H9 (cell line): ENCODE results near the gene ADAMTS15. TPM values are rescaled to one million over a fixed set of nuclear protein-coding genes. Genes with fewer than 3 reads are reported as not detected.

ENCODE experiments used
- DNase-seq: peaks from one replicate; pipeline ENCODE4 v3.0.0-alpha.2; 2017
- H2AFZ ChIP-seq: one replicate; pipeline ENCODE4 v1.6.1; 2013; ENCODE audit warnings: mild to moderate bottlenecking, low read length, control low read depth, moderate library complexity
- H2AK5ac ChIP-seq: 2 replicates; pipeline ENCODE4 v1.6.1; 2013; ENCODE audit warnings: low read length, control low read depth, mixed read lengths; ENCODE audit not compliant: insufficient read length
- H2BK120ac ChIP-seq: one replicate; pipeline ENCODE4 v1.6.1; 2013; ENCODE audit warnings: low read depth, mild to moderate bottlenecking, low read length, control low read depth, inconsistent platforms; ENCODE audit not compliant: poor library complexity, severe bottlenecking
- H2BK12ac ChIP-seq: 2 replicates; pipeline ENCODE4 v1.6.1; 2013; ENCODE audit warnings: low read length, control low read depth, mixed read lengths, low read depth; ENCODE audit not compliant: insufficient read length
- H2BK15ac ChIP-seq: 2 replicates; pipeline ENCODE4 v1.6.1; 2013; ENCODE audit warnings: low read depth, low read length, control low read depth
- H2BK20ac ChIP-seq: one replicate; pipeline ENCODE4 v1.6.1; 2013; ENCODE audit warnings: low read depth, mild to moderate bottlenecking, low read length, control low read depth, inconsistent platforms; ENCODE audit not compliant: poor library complexity, severe bottlenecking
- H2BK5ac ChIP-seq: 2 replicates; pipeline ENCODE4 v1.6.1; 2013; ENCODE audit warnings: low read length, control low read depth, mixed read lengths; ENCODE audit not compliant: insufficient read length
- H3K14ac ChIP-seq: 2 replicates; pipeline ENCODE4 v1.6.1; 2013; ENCODE audit warnings: low read length, control low read depth; ENCODE audit not compliant: insufficient read depth
- H3K18ac ChIP-seq: 2 replicates; pipeline ENCODE4 v1.6.1; 2013; ENCODE audit warnings: low read depth, mild to moderate bottlenecking, mixed read lengths, low read length, control low read depth; ENCODE audit not compliant: insufficient read length
- H3K23ac ChIP-seq: 2 replicates; pipeline ENCODE4 v1.6.1; 2013; ENCODE audit warnings: low read length, control low read depth, mixed read lengths, low read depth; ENCODE audit not compliant: insufficient read length
- H3K23me2 ChIP-seq: 2 replicates; pipeline ENCODE4 v1.6.1; 2013; ENCODE audit warnings: low read depth, mild to moderate bottlenecking, mixed read lengths, low read length, control low read depth; ENCODE audit not compliant: insufficient read length, poor library complexity, severe bottlenecking
- H3K27ac ChIP-seq: 2 replicates; pipeline ENCODE4 v1.5.1; 2013; ENCODE audit warnings: low read length, control low read depth, mixed read lengths, low read depth; ENCODE audit not compliant: insufficient read length
- H3K27me3 ChIP-seq: 2 replicates; pipeline ENCODE4 v1.6.1; 2013; ENCODE audit warnings: low read length, control low read depth, inconsistent platforms; ENCODE audit not compliant: insufficient read depth
- H3K4ac ChIP-seq: 2 replicates; pipeline ENCODE4 v1.6.1; 2013; ENCODE audit warnings: low read depth, mild to moderate bottlenecking, control low read depth, inconsistent platforms, low read length, moderate library complexity
- H3K4me1 ChIP-seq: 2 replicates; pipeline ENCODE4 v1.6.1; 2013; ENCODE audit warnings: low read length, control low read depth, inconsistent platforms; ENCODE audit not compliant: insufficient read depth
- H3K4me2 ChIP-seq: 2 replicates; pipeline ENCODE4 v1.6.1; 2013; ENCODE audit warnings: low read length, control low read depth, mixed read lengths; ENCODE audit not compliant: insufficient read length, insufficient read depth
- H3K56ac ChIP-seq: 2 replicates; pipeline ENCODE4 v1.6.1; 2013; ENCODE audit warnings: low read depth, mild to moderate bottlenecking, mixed read lengths, low read length, control low read depth; ENCODE audit not compliant: insufficient read length
- H3K79me1 ChIP-seq: 2 replicates; pipeline ENCODE4 v1.6.1; 2013; ENCODE audit warnings: low read depth, mild to moderate bottlenecking, moderate library complexity, low read length, control low read depth, inconsistent platforms; ENCODE audit not compliant: insufficient read depth, poor library complexity, severe bottlenecking
- H3K79me2 ChIP-seq: 2 replicates; pipeline ENCODE4 v1.6.1; 2013; ENCODE audit warnings: low read length, control low read depth, inconsistent platforms; ENCODE audit not compliant: insufficient read depth
- H3K9ac ChIP-seq: 2 replicates; pipeline ENCODE4 v1.6.1; 2013; ENCODE audit warnings: low read length, control low read depth, mixed read lengths; ENCODE audit not compliant: insufficient read length; ENCODE audit errors: extremely low read depth
- H3K9me3 ChIP-seq: one replicate; pipeline ENCODE4 v1.6.1; 2013; ENCODE audit warnings: low read depth, low read length, inconsistent platforms; ENCODE audit not compliant: control insufficient read depth
- H3T11ph ChIP-seq: one replicate; pipeline ENCODE4 v1.6.1; 2013; ENCODE audit warnings: mild to moderate bottlenecking, low read length, control low read depth, inconsistent platforms
- H4K20me1 ChIP-seq: one replicate; pipeline ENCODE4 v1.6.1; 2013; ENCODE audit not compliant: control insufficient read depth, insufficient read length, insufficient read depth
- H4K5ac ChIP-seq: 2 replicates; pipeline ENCODE4 v1.6.1; 2013; ENCODE audit warnings: low read depth, mild to moderate bottlenecking, mixed read lengths, low read length, control low read depth; ENCODE audit not compliant: insufficient read length
- H4K8ac ChIP-seq: replicated peaks from 2 replicates; pipeline ENCODE4 v1.6.1; 2013; ENCODE audit warnings: low read length, control low read depth, mixed read lengths, low read depth; ENCODE audit not compliant: insufficient read length
- H4K91ac ChIP-seq: 2 replicates; pipeline ENCODE4 v1.6.1; 2013; ENCODE audit warnings: low read depth, mild to moderate bottlenecking, moderate library complexity, mixed read lengths, low read length, control low read depth; ENCODE audit not compliant: insufficient read length
- H3K27ac Mint-ChIP-seq, 3 experiments: 2 replicates in 2 of 3; 3 replicates in 1 of 3; pipeline ENCODE4 v1.8.0; 2020 to 2021; ENCODE audit warnings: mixed read lengths in 3 of 3, mild to moderate bottlenecking in 1 of 3, moderate library complexity in 1 of 3
- H3K27me3 Mint-ChIP-seq: 2 replicates; pipeline ENCODE4 v1.8.0; 2021; ENCODE audit warnings: low read depth, mild to moderate bottlenecking, moderate library complexity, mixed read lengths
- H3K36me3 Mint-ChIP-seq, 3 experiments: 2 replicates in 2 of 3; 3 replicates in 1 of 3; pipeline ENCODE4 v1.8.0; 2020 to 2021; ENCODE audit warnings: low read depth in 3 of 3, mixed read lengths in 3 of 3; ENCODE audit not compliant: insufficient read depth in 1 of 3
- H3K4me1 Mint-ChIP-seq, 2 experiments: 2 replicates each; pipeline ENCODE4 v1.8.0; 2020; ENCODE audit warnings: mixed read lengths in 2 of 2
- H3K4me3 Mint-ChIP-seq, 2 experiments: 2 replicates in 1 of 2; 3 replicates in 1 of 2; pipeline ENCODE4 v1.8.0; 2020 to 2021; ENCODE audit warnings: mild to moderate bottlenecking in 2 of 2, mixed read lengths in 2 of 2, moderate library complexity in 1 of 2
- H3K9me3 Mint-ChIP-seq, 2 experiments: 2 replicates in 1 of 2; 3 replicates in 1 of 2; pipeline ENCODE4 v1.8.0; 2020; ENCODE audit warnings: mild to moderate bottlenecking in 2 of 2, mixed read lengths in 2 of 2, moderate library complexity in 1 of 2
- WGBS: extraction: QIAGEN DNeasy Blood & Tissue Kit; methylation state at CpG from one replicate; pipeline ENCODE4 v1.1.7; 2013; ENCODE audit warnings: missing lambda C conversion rate, low lambda C conversion rate, mixed read lengths; ENCODE audit not compliant: insufficient read length; ENCODE audit errors: extremely low coverage; 5-methylcytosine and 5-hydroxymethylcytosine counted together
- total RNA-seq: library from RNA; stranded (reverse); gene quantifications from 2 replicates; pipeline ENCODE4 v1.2.1, GENCODE V29; 2021
- TF ChIP-seq, protein P1 (sequence below): fragments of 200-600 bp; sonication (generic); conservative IDR thresholded peaks from 3 replicates; pipeline ENCODE4 v1.8.0; 2021; ENCODE audit warnings: antibody characterized with exemption, mild to moderate bottlenecking

ADAMTS15 gene
- total RNA-seq, 1 experiment from 2014 or later: 1.3 TPM

GRCh38 chr11:130486391-130486836, 38.0 kb downstream of the ADAMTS15 start:
- WGBS: no CpG with 5 or more reads among the region's 16 CpGs
- H3K27me3 Mint-ChIP-seq: no peaks in the 10 kb centered on the region
- H2AK5ac ChIP-seq: no peak overlapping the region
- H3K4me1 Mint-ChIP-seq: no peaks in the 10 kb centered on the region
- peaks cover 2% of the 10 kb centered on the region for H3K79me2 ChIP-seq
- no peaks in the 10 kb centered on the region for H3K27me3 ChIP-seq
- DNase-seq: no peak
- H3K18ac ChIP-seq: no peak overlapping the region
- no peaks in the 10 kb centered on the region for H4K20me1 ChIP-seq
- no peaks in the 10 kb centered on the region for H3K4me1 ChIP-seq
- H3K36me3 Mint-ChIP-seq: peaks cover 0 to 4% (median 0%) of the 10 kb centered on the region in 3 experiments; a peak in 2 of 7 replicates
- no peak overlapping the region for H4K91ac ChIP-seq
- H2BK20ac ChIP-seq: no peak overlapping the region
- H3K56ac ChIP-seq: no peak overlapping the region
- H3K27ac Mint-ChIP-seq: no peak overlapping the region
- H4K5ac ChIP-seq: no peak overlapping the region
- no peaks in the 10 kb centered on the region for H3K9me3 ChIP-seq
- no peak overlapping the region for H3K4ac ChIP-seq
- H2BK5ac ChIP-seq: no peak overlapping the region
- no peaks in the 10 kb centered on the region for H3K23me2 ChIP-seq
- H3K9me3 Mint-ChIP-seq: peaks cover 3 to 4% of the 10 kb centered on the region in 2 experiments; a peak in 4 of 5 replicates
- no peak overlapping the region for H3K9ac ChIP-seq
- H3K23ac ChIP-seq: no peak overlapping the region
- H3T11ph ChIP-seq: no peak overlapping the region
- no peak overlapping the region for H3K4me2 ChIP-seq
- no peaks in the 10 kb centered on the region for H3K79me1 ChIP-seq
- TF ChIP-seq, protein P1, sequence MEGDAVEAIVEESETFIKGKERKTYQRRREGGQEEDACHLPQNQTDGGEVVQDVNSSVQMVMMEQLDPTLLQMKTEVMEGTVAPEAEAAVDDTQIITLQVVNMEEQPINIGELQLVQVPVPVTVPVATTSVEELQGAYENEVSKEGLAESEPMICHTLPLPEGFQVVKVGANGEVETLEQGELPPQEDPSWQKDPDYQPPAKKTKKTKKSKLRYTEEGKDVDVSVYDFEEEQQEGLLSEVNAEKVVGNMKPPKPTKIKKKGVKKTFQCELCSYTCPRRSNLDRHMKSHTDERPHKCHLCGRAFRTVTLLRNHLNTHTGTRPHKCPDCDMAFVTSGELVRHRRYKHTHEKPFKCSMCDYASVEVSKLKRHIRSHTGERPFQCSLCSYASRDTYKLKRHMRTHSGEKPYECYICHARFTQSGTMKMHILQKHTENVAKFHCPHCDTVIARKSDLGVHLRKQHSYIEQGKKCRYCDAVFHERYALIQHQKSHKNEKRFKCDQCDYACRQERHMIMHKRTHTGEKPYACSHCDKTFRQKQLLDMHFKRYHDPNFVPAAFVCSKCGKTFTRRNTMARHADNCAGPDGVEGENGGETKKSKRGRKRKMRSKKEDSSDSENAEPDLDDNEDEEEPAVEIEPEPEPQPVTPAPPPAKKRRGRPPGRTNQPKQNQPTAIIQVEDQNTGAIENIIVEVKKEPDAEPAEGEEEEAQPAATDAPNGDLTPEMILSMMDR: no peak
- no peak overlapping the region for H3K4me3 Mint-ChIP-seq
- H2BK120ac ChIP-seq: no peak overlapping the region
- no peak overlapping the region for H4K8ac ChIP-seq
- no peak overlapping the region for H2BK15ac ChIP-seq
- H3K14ac ChIP-seq: no peak overlapping the region; the same call in 1 of the 2 replicates
- no peak overlapping the region for H2BK12ac ChIP-seq
- H2AFZ ChIP-seq: no peak overlapping the region
- no peak overlapping the region for H3K27ac ChIP-seq
